ENCODE results near the gene ACBD7. TPM values are rescaled to one million over a fixed set of nuclear protein-coding genes. Genes with fewer than 3 reads are reported as not detected.

Gene ACBD7
- total and polyA plus RNA-seq, 2 of the 8 experiments (the other 6 are each of a cell fraction or from before 2014, with no cell fraction given): 9.0 to 17.8 TPM

DNA sequence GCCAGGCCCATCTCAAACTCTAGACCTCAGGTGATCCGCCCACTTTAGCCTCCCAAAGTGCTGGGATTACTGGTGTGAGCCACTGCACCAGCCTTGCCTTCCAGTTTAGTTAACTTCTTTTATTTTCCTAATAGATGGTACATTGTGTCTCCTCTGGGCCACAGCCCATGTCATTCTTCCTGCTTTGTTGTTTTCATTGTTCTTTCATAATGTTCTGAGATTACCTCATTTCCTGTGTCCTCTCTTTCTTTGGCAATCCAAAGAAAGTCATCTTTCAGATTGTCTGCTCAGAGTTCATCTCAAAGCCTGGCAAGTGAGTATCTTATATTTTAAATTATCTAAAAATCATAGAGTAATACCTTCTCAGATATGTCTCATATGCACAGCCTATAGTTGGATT is 44.9 kb downstream of the ACBD7 start, which contains the start of gene OLAH:
Gene OLAH (plus strand): TSS at position 270 of the 400 bp plus-strand sequence. CDS start 3,346 bp downstream, outside the sequence.
- Histone ChIP-seq H3K9ac (replicated peaks in 1 of 4; ENCODE audit: extremely low read depth in 1 of 4, low read depth in 3 of 4, low read length in 3 of 4) (no peak within 1 kb of the TSS), H3K27ac (ENCODE audit: low read depth, low read length) (no peak within 1 kb of the TSS), H2BK20ac (ENCODE audit: low read length) (no peak within 1 kb of the TSS), H2BK5ac (ENCODE audit: low read depth, low read length) (no peak within 1 kb of the TSS), H3K4ac (replicated peaks; ENCODE audit: insufficient read length, low read depth, low read length) (no peak within 1 kb of the TSS), H2BK12ac (ENCODE audit: low read depth, low read length) (no peak within 1 kb of the TSS), H4K8ac (ENCODE audit: extremely low read depth, insufficient read depth, low read length) (no peak within 1 kb of the TSS), H4K5ac (ENCODE audit: insufficient read length, low read depth, low read length) (no peak within 1 kb of the TSS), H3K79me2 (ENCODE audit: control insufficient read depth in 1 of 2, insufficient read depth in 2 of 2, low read length in 2 of 2) (no peaks in the 10 kb centered on the region), H4K20me1 (replicated peaks in 1 of 2; ENCODE audit: control insufficient read depth in 1 of 2, insufficient read depth in 2 of 2, low read length in 2 of 2) (no peaks in the 10 kb centered on the region), H3K27me3 (replicated peaks in 1 of 4; ENCODE audit: control insufficient read depth in 3 of 4, extremely low read depth in 1 of 4, insufficient read depth in 3 of 4, low read length in 3 of 4) (no peaks in the 10 kb centered on the region), H3K18ac (ENCODE audit: extremely low read depth, low read length) (no peak within 1 kb of the TSS), H2AFZ (ENCODE audit: low read length) (no peak within 1 kb of the TSS), H4K91ac (replicated peaks; ENCODE audit: insufficient read length, low read length) (no peak within 1 kb of the TSS), H3K9me3 (ENCODE audit: insufficient read depth in 2 of 2, low read depth in 1 of 2, low read length in 1 of 2) (no peaks in the 10 kb centered on the region), H3K4me3 (ENCODE audit: extremely low read depth in 1 of 4, insufficient read depth in 2 of 4, low read depth in 3 of 4, low read length in 4 of 4) (no peak within 1 kb of the TSS), H2AK5ac (ENCODE audit: low read depth, low read length) (no peak within 1 kb of the TSS), H3K36me3 (ENCODE audit: control insufficient read depth in 2 of 4, insufficient read depth in 4 of 4, low read length in 3 of 4) (no peaks in the 10 kb centered on the region), H3K4me2 (ENCODE audit: insufficient read depth in 1 of 2, low read depth in 2 of 2, low read length in 2 of 2) (no peak within 1 kb of the TSS), H2BK15ac (ENCODE audit: low read length) (no peak within 1 kb of the TSS), H3K23ac (ENCODE audit: insufficient read length) (no peak within 1 kb of the TSS), H3K14ac (ENCODE audit: insufficient read length) (no peak within 1 kb of the TSS), H3K79me1 (ENCODE audit: low read depth, low read length) (no peaks in the 10 kb centered on the region), H3K23me2 (ENCODE audit: low read depth, low read length) (no peaks in the 10 kb centered on the region), H3K4me1 (replicated peaks in 1 of 4; ENCODE audit: control insufficient read depth in 3 of 4, insufficient read depth in 4 of 4, low read length in 3 of 4) (peaks cover 0 to 3% (median 0%) of the 10 kb centered on the region in 4 experiments; a peak in 1 of 7 replicates), H2BK120ac (replicated peaks; ENCODE audit: low read depth, low read length) (no peak within 1 kb of the TSS), H3K56ac (replicated peaks; ENCODE audit: insufficient read length, low read depth, low read length) (no peak within 1 kb of the TSS)
- WGBS, 2 experiments (ENCODE audit: extremely low coverage in 1 of 2, insufficient coverage in 1 of 2, insufficient read length in 1 of 2, insufficient replicate concordance in 2 of 2, low coverage in 1 of 2, low lambda C conversion rate in 2 of 2, missing lambda C conversion rate in 1 of 2): 90% methylated on average over 1 of the region's 1 CpG; no CpG with 5 or more reads in 1 of the 2 experiments
- POLR2A ChIA-PET (ENCODE audit: partially characterized antibody): no interaction called here
- FAIRE-seq (no peak), DNase-seq (ENCODE audit: low read depth in 1 of 2, low spot score in 2 of 2) (no peak)
- TF ChIP-seq SIX5 (IDR thresholded peaks at IDR 0.05; ENCODE audit: low read depth, low read length) (no peak), CREB1 (IDR thresholded peaks at IDR 0.05) (no peak), SP4 (IDR thresholded peaks at IDR 0.05; ENCODE audit: low read length) (no peak), NANOG (IDR thresholded peaks at IDR 0.05; ENCODE audit: insufficient read depth, low read depth, low read length, poor library complexity, severe bottlenecking) (no peak), CHD2 (IDR thresholded peaks at IDR 0.05; ENCODE audit: low read length) (no peak), JUND (IDR thresholded peaks at IDR 0.05; ENCODE audit: low read length) (no peak), SRF (IDR thresholded peaks at IDR 0.05; ENCODE audit: low read depth, low read length) (no peak), POU5F1 (IDR thresholded peaks at IDR 0.05; ENCODE audit: low read depth, low read length) (no peak), RAD21 (IDR thresholded peaks at IDR 0.05 in 1 of 2, conservative IDR thresholded peaks at IDR 0.05 in 1 of 2; ENCODE audit: low read depth in 2 of 2, low read length in 2 of 2) (no peak), CTBP2 (IDR thresholded peaks at IDR 0.05; ENCODE audit: borderline replicate concordance, insufficient read depth, insufficient read length, low read length) (no peak), POLR2A (IDR thresholded peaks at IDR 0.05; ENCODE audit: control extremely low read depth in 1 of 2, low read depth in 2 of 2, low read length in 2 of 2) (no peak), POLR2AphosphoS5 (IDR thresholded peaks at IDR 0.05; ENCODE audit: low read depth, low read length) (no peak)
- TF ChIP-seq, protein P1, sequence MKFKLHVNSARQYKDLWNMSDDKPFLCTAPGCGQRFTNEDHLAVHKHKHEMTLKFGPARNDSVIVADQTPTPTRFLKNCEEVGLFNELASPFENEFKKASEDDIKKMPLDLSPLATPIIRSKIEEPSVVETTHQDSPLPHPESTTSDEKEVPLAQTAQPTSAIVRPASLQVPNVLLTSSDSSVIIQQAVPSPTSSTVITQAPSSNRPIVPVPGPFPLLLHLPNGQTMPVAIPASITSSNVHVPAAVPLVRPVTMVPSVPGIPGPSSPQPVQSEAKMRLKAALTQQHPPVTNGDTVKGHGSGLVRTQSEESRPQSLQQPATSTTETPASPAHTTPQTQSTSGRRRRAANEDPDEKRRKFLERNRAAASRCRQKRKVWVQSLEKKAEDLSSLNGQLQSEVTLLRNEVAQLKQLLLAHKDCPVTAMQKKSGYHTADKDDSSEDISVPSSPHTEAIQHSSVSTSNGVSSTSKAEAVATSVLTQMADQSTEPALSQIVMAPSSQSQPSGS (IDR thresholded peaks at IDR 0.05; ENCODE audit: low read length): no peak
- CTCF ChIA-PET (ENCODE audit: partially characterized antibody): no interaction called here

Data from H1 (cell line).